ENCODE measurements around the gene VASP. TPM values are rescaled to one million over a fixed set of nuclear protein-coding genes. Genes with fewer than 3 reads are reported as not detected.

VASP gene
- total and polyA plus RNA-seq, 9 of the 15 experiments (the other 6 are each of a cell fraction or from before 2014, with no cell fraction given), result 16.7 to 261 (median 112) TPM

- TF ChIP-seq MTA3 (IDR thresholded peaks at IDR 0.05; ENCODE audit: borderline replicate concordance) (no peak), EP400 (IDR thresholded peaks at IDR 0.05) (no peak), NR0B1 (IDR thresholded peaks at IDR 0.05; ENCODE audit: partially characterized antibody) (no peak), ZFP36 (IDR thresholded peaks at IDR 0.05; ENCODE audit: low read depth, low read length, partially characterized antibody) (no peak), ZKSCAN8 (CRISPR knock-in tag; IDR thresholded peaks at IDR 0.05) (no peak), ZNF146 (CRISPR knock-in tag; IDR thresholded peaks at IDR 0.05; ENCODE audit: unreplicated experiment) (no peak), ARID1B (IDR thresholded peaks at IDR 0.05) (no peak), GTF3C2 (IDR thresholded peaks at IDR 0.05; ENCODE audit: borderline replicate concordance, extremely low read depth, insufficient read length) (no peak), ZNF280A (IDR thresholded peaks at IDR 0.05; ENCODE audit: low read depth, partially characterized antibody) (no peak), TCF3 (CRISPR knock-in tag; IDR thresholded peaks at IDR 0.05) (no peak)
These were observed 17.9 kb upstream of the VASP start (continued) for GRCh38 chr19:45489216-45489855.

All from K562 (cell line).